Inflammatory macrophage treated with lipopolysaccharide for 1 hour (primary cell): ENCODE measurements around the gene KDM1A.
A peak's percentile ranks its signal among the peaks of the same experiment; 100 is the strongest.

ENCODE experiments used
- DNase-seq, 2 donors: peaks; one replicate each; pipeline ENCODE4 v3.0.0-alpha.2; 2020 to 2022

The KDM1A gene

GRCh38 chr1:23079025-23079424 is 59.8 kb downstream of the KDM1A start:
- DNase-seq, result no peak

- no peak for DNase-seq
These were observed 61.6 kb downstream of the KDM1A start for GRCh38 chr1:23080885-23081284.

DNA sequence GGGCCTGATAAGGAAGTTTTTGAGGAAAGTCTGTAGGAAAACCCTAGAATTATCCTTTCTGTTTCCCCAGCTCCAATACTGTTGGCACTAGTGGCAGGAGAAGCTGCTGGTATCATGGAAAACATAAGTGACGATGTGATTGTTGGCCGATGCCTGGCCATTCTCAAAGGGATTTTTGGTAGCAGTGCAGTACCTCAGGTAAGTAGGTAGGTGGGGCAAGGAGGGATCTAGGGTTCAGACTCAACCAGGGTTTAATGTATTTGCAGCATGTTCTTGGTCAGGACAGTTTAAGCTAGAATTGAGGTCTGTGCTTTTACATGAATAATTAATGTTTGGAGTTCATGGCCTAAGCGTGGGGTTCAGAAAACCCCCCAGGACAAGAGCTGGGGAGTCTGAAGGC is 62.1 kb downstream of the KDM1A start:
- no peak for DNase-seq

DNA sequence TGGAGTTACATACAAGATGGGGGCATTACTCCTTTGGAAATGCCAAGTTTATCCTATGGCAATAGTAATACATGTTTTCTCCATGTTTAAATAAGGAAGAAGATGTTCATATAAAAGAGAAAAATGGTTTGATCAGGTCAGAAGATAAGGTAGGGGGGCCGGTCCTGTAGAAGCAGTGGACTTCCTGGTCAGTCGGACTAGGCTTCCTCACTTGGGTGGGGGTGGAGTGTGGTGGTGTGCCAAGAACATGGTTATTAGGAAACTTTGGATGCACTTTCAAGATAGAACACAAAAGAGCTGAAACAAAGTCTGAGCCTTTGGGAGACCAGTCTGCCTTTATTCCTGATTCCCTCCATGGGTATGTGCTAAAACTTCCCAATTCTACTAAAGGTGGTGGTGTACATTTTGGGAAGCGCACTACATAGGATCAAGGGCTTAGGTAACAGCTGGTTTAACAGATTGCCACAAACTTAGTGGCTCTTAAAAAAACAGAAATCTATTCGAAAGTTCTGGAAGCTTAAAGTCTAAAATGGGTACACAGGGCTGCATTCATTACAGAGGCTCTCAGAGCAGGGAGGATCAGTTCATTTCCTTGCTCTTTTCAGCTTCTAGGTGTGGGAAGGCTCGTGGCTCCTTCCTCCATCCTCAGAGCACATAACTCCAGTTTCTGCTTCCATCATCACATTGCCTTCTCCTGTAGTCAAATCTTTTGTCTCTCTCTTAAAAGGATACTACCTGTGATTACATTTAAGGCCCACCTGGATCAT is 64.6 kb downstream of the KDM1A start:
- DNase-seq, result no peak

DNA sequence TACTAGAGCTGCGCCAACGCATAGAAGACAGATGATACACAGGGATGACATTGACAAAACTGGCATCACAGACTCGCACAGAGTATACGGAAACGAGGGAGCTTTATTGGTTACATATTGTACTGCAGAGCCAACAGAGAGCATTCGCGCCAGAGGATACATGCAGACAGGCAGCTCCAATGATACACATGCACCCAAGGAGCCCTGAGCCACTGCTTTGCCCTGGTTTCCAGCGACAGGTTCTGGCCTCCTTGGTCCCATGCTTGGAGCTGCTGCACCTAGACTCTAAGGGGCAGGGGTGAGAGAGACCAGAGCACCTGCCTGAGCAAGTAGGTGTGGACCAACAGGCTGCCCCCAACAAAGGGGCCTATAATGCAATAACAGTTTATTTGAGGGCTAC is 65.6 kb downstream of the KDM1A start:
- DNase-seq, result no peak

GRCh38 chr1:23085696-23086095 is 66.4 kb downstream of the KDM1A start:
- no peak for DNase-seq

DNA sequence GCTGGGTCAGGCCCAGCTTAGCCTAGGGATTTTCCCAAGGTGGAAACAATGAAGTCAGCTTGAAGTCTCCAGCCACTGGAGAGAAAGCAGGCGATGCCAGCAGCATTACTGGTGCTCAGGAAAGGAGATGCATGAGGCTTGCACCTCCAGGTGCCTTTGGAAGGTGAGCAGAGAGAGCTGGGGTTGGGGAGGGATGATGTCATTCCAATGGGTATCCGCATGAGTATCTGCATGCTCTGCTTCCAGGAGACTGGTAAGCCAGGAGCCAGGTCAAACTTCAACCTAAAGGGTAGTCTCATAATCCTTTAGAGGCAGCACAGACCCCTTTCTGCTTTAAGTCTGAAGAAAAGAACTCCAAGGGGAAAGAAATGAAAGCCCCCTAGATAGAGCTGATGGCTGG is 68.8 kb downstream of the KDM1A start:
- DNase-seq, result no peak

DNA sequence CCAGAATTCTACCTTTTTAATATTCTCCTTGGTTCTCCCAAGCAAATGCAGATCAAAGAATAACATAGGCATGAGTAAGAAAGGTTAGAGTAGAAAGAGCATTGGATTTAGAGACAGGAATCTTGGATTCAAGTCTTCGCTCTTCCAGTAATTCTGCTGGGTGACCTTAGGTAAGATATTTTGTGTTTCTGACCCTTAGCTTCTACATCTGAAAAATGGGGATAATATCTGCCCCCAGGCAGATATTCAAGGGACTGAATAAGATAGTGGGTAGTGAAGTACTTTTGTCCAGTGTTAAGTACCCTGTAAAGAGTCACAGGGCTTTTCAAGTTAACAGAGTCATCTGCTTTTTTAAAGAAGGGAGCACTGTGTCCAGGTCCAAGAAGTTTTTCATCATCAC is 70.8 kb downstream of the KDM1A start:
- no peak for DNase-seq

GRCh38 chr1:23091545-23091944 is 72.3 kb downstream of the KDM1A start:
- DNase-seq, result no peak

DNA sequence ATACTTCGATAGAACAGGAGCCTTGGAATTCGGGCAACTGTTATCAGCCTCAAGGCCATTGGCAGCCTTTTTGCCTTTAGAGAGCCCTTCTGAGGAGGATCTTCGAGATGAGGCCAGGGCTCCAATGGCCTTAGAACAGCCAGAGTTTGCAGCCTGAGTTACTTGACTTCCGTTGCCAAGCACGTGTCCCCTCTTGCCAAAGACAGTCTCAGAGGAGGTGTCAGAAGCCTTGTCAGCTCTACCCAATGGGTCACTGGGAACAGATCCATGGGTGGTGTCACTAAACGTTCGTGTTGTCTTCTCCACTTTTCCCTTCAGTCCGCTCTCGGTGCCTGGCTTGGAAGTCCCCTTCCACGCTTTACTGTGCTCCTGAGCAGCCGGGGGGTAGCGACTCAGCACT is 73.2 kb downstream of the KDM1A start:
- DNase-seq, result no peak

GRCh38 chr1:23097316-23097715 is 78.0 kb downstream of the KDM1A start:
- DNase-seq, result no peak

DNA sequence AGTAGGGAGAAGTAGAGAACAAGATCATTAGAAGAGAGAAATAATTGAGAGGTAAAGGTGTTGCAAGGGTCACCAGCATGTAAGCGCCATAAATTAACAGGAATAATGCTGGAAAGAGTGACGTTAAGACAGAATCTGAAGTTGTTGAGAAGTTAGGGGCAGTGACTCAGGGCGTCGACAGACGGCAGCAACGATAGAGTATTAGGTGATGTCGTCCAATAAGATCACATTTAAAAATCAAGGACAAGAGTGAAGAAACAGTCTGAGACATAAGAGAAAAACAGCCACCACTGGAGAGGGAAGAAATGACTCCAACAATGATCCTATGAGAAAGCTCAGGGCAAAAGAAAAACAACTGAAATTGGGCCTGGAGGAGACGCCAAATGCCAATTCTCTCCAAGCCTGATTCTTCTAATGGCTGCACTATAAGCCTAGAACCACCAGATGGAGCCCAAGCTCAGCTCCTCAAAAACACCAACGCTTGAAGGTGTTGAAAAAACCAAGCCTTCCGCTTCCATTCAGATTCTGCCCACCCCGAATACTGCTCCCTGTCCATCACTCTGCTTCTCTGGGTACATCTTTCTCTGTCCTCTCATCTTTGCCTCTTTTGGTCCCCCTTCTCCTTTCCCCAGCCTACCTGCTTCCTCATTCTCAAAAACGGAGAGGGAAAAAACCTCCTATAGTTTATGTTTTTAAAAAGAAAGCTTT is 79.3 kb downstream of the KDM1A start:
- DNase-seq, result peak; percentile 64 to 81

GRCh38 chr1:23099171-23099536 is 79.9 kb downstream of the KDM1A start:
- DNase-seq, result no peak

- peak; percentile 86 to 95 for DNase-seq
These were observed 80.9 kb downstream of the KDM1A start for GRCh38 chr1:23100074-23100748.

- DNase-seq, result peak; percentile 32 to 69
These were observed 82.0 kb downstream of the KDM1A start for GRCh38 chr1:23101101-23101827.

- DNase-seq, result no peak
These were observed 82.6 kb downstream of the KDM1A start for GRCh38 chr1:23101887-23102286.

DNA sequence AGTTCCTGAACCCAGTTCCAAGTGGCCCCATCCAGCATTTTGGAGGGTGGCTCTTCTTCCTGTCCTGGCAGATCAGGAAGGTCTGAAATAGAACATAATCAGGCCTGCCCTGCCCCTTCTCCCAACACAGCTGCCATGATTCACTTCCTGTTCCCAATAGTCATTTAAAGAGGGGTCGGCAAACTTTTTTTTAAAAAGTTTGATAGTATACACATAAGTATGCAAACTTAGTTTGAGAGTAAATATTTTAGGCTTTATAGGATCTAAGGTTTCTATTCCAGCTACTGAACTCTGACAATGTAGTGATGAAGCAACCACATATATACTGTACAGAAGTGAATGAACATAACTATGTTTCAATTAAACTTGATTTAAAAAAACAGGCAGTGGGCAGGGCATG is 83.0 kb downstream of the KDM1A start:
- peak in 1 of 2 donors; percentile 10 for DNase-seq

DNA sequence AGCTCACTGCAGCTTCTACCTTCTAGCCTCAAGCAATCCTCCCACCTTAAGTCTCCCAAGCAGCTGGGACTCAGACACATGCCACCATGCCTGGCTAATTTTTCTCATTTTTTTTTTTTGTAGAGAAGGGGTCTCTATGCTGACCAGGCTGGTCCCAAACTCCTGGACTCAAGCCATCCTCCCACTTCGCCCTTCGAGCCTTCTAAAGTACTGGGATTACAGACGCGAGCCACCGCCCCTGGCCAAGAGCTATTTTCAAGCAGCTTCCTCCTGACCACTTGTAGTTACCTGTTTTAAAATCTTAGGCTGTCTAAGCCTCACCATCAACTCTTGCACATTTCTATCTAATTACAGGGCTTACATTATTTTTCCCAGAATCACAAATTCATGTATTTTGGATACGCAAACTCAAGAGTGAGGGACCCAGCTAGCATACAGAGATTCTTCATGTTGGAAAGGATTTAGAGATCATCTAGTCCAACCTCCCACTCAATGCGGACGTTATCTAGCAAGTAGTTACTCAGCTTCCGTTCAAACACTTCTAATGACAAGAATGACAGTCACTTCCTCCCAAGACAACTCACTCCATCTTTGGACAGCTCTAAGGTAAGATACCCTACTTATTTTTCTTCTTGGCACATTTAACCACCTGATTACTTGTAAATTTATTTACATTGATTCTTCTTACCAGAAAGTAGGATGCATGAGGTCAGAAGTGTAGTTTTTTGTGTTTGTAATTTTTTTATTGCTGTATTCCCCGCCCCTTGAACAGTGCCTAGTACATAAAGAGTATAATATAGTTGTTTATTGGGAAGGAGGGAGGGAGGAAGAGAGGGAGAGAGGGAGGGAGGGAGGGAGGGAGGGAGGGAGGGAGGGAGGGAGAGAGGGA is 84.0 kb downstream of the KDM1A start:
- peak; percentile 63 to 65 for DNase-seq

DNA sequence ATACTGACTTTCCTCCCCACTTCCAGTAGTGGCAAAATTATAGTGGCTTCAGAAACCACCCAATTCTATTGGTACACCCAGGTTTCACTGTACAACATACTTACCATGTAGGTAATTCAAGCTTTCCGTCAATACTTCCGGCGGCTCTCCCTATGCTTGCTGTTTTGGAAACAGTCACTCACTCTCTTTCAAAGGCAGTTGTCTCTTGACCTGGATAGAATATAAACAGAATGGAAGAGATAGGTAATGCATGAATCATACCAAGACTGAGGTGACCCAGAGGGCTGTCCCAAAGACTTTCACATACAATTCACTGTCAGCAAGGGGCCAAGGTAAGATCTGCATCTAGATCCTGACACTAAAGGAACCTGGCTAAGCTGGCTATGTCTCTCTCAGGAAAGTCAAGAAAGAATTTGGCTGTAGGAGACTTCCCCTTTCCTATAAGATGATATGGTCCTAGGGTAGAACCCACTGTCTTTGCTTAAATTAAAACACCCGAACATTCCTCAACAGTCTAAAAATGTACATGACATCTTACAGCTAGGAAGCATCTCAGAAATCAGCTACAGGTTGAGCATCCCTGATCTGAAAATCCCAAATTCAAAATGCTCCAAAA is 89.8 kb downstream of the KDM1A start:
- DNase-seq, result no peak

GRCh38 chr1:23110391-23110790 is 91.1 kb downstream of the KDM1A start:
- DNase-seq, result no peak

DNA sequence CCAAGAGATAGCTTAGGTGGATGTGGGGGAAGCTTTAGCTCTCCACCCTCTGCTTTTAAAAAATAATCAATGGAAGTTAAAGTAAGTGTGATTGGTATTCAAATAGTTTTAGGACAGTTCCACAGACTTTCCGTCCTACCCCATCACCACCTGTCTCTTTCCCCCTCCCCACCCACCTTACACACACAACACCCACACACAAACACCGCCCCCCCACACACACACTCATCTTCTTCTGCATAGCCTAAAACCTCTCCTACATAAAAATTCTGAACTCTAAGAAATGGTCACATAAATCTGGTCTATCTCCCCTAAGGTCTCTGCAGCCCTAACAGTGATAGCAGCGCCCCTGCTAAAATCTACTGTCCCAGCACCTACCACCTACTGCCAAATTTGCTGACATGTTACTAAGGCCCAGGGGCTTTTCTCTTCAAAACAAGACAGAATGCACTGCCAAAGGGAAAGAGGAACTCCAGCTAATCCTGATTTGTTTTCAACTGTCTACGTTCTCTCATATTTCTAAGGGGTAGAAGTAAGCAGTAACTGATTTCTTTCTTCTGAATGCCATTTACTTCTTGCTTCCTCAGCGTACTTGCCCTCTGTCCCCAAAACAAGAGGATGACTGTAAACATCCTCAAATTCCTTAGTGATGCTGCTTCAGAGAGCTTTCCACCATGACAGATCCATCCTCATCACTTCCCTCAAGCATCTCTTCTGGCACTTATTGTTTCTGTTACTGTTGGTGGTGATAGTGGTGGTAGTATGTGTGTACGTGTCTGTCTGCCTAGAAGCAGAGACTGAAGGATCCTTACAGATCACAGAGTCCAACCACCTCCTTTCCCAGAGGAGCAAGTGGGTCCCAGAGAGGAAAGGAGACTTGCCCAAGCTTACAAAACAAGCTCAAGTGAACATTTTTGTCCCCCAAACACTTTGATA is 92.6 kb downstream of the KDM1A start:
- no peak for DNase-seq
